LoVo (cell line): ENCODE results near the gene SH3BGRL3.
"Not testable (repeated sequence)": the region's sequence is repeated elsewhere in the genome, so short reads cannot be mapped to it uniquely, and the experiment has no call there.

ENCODE experiments used
- DNase-seq: peaks from one replicate; pipeline ENCODE4 v3.0.0-alpha.2; 2016; ENCODE audit warnings: low spot score

SH3BGRL3 gene

GRCh38 chr1:26317146-26317545 lies 37.3 kb downstream of the SH3BGRL3 start:
- no peak for DNase-seq

DNA sequence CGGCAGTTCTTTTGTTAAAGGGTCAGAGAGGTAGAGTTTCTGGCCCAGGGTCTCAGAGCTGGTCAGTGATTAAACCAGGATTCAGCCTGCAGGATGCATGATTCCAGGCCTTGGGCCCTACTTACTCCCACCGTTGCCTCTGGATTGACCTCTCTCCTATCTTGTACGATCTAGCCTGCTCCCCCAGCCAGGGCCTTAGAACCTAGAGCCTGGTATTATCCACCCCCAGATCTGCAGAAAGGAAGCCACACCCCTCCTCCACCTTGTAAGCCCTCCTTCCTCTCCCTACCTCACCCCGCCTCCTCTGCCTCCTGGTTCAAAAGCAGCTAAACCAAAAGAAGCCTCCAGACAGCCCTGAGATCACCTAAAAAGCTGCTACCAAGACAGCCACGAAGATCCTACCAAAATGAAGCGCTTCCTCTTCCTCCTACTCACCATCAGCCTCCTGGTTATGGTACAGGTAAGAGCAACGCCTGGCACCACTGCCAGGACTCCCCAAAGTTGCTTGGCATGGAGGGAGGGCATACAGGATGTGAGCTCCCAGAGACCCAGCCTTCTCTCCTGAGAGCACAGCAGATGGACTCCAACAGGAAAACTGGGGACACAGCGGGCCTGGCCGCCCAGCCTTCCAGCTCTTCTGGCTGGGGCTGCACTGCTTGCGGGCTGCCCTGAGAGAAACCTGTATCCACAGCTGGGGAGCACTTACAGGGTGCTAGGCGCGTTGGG lies 37.9 kb downstream of the SH3BGRL3 start, which contains the start of gene CD52:
Gene CD52, plus strand, starts transcription at position 347 of the 726 bp plus-strand sequence. Its CDS starts 60 bp downstream, at position 407.
- DNase-seq = no peak

DNA sequence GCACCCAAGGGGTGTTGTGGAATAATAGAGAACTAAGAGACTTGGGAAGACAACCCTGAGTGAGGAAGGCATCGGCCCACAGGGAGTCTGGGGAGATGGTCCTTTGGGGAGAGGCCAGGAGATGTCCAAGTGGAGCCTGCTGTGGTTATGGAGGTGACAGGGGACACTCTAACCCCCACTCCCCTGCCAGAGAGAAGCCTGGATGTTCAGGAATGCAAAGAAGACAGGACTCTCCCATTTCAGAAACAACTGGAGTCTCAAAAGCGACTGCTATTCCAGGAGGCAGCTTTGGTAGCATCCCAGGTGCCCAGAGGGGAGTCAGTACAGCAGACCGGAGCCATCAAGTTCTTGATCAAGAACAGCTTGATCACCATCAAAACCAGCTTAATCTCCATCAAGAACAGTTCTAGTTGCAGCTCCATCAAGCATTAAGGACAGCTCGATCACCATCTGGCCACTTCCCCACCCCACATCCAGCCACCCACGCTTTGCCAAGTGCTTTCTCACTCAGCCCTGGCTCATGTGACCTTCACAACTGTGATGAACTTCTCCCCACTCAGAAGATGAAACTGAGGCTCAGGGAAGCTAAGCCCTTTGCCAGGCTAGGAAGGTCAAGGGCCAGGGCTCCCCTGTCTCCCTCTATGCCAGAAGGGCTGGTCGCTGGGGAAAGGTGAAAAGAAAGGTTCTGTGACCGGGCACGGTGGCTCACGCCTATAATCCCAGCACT lies 38.6 kb downstream of the SH3BGRL3 start:
- DNase-seq = no peak

DNA sequence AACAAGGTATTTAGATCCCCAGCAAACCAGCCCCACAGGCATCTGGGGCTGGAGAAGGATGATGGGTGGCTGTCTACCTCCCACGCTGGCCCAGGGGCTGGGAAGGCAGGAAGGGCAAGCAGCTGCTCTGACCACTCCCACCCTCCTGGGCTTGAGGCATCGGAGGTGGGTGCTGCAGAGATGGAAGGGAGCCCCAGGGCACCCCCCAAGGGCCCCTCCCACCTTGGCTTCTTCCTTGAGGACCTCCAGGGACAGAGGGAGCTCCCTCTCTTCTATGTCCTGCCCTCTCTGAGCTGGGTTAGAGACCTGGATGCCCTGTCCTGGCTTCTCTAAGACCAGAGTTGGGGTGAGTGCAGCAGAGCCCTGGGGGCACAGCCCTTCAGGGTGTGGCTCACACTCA lies 41.0 kb downstream of the SH3BGRL3 start:
- DNase-seq = no peak

- peak; percentile 61 for DNase-seq
These were observed 41.6 kb downstream of the SH3BGRL3 start for GRCh38 chr1:26321315-26322041.

DNA sequence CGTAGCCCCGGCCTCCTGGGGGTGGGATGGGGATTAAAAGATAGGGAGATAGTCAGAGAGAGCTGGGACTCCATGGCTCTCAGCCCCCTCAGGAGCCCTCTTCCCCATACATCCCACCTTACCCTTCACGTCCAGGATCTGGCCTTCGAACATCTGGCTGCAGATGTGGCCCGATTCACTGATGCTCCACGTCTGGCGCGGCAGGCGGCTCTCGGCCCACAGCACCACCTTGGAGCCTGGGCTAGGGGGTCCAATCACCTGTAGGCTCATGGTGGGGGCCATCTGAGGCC lies 42.1 kb downstream of the SH3BGRL3 start:
- DNase-seq = no peak

DNA sequence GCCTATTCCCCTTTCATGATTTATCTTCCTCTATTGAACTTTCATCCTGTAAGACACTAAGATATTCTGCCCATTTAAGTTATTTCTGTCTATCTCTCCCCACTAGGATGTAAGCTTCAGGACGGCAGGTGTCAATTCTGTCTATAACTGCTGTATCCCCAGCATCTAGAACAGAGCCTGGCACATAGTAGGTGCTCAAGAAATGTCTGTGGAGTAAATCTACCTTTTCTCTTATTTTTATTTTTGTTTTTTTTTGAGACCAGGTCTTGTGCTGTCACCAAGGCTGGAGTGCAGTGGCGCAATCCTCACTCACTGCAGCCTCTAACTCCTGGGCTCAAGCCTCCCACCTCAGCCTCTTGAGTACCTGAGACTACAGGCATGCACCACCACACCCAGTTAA lies 43.5 kb downstream of the SH3BGRL3 start:
- no peak for DNase-seq

GRCh38 chr1:26324550-26324949 lies 44.7 kb downstream of the SH3BGRL3 start:
- no peak for DNase-seq

GRCh38 chr1:26327956-26328362 lies 48.1 kb downstream of the SH3BGRL3 start:
- DNase-seq = no peak

- DNase-seq = no peak
These were observed 48.7 kb downstream of the SH3BGRL3 start for GRCh38 chr1:26328597-26328996.

DNA sequence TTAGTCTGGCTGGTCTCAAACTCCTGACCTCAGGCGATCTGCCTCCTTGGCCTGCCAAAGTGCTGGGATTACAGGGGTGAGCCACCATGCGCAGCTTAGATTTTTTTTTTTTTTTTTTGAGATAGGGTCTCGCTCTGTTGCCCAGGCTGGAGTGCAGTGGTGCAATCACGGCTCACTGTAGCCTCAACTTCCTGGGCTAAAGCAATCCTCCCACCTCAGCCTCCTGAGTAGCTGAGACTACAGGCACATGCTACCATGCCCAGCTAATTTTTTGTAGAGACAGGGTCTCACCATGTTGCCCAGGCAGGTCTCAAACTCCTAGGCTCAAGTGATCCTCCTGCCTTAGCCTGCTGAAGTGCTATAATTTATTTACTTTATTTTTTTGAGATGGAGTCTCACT lies 49.5 kb downstream of the SH3BGRL3 start:
- DNase-seq = not testable (repeated sequence)

- DNase-seq = no peak
These were observed 50.4 kb downstream of the SH3BGRL3 start for GRCh38 chr1:26330276-26330675.
